SK-N-SH treated with all-trans-retinoic acid at 6 μM for 48 hours (cell line): ENCODE measurements around the gene NR2F2.

Experiments
- ATAC-seq: fragments of 200-7000 bp; cut with Tn5 transposase; 3 replicates; pipeline ENCODE4 v1.9.1; 2020; ENCODE audit warnings: mild to moderate bottlenecking, moderate library complexity
- ARNTL ChIP-seq: fragments of 450-650 bp; formaldehyde crosslinking; IDR thresholded peaks from 2 replicates; pipeline ENCODE4 v1.5.0; 2020; ENCODE audit warnings: low read depth, mild to moderate bottlenecking, moderate library complexity, borderline replicate concordance
- CSDC2 ChIP-seq: fragments of 250-450 bp; sonication (Bioruptor Pico); IDR thresholded peaks from 2 replicates; pipeline ENCODE4 v1.5.0; 2020; ENCODE audit warnings: mild to moderate bottlenecking, moderate library complexity
- ESRRG ChIP-seq: fragments of 250-450 bp; sonication (Bioruptor Pico); IDR thresholded peaks from 2 replicates; pipeline ENCODE4 v1.6.1; 2021; ENCODE audit warnings: mild to moderate bottlenecking
- GLIS3 ChIP-seq: fragments of 250-450 bp; sonication (Bioruptor Pico); IDR thresholded peaks from 2 replicates; pipeline ENCODE4 v1.5.0; 2020; ENCODE audit warnings: mild to moderate bottlenecking, moderate library complexity
- ISL1 ChIP-seq: fragments of 250-450 bp; sonication (Bioruptor Pico); IDR thresholded peaks from 2 replicates; pipeline ENCODE4 v2.1.2; 2022; ENCODE audit warnings: mild to moderate bottlenecking, moderate library complexity
- OSR1 ChIP-seq: fragments of 250-450 bp; sonication (Bioruptor Pico); IDR thresholded peaks from 2 replicates; pipeline ENCODE4 v1.8.0; 2022; ENCODE audit warnings: moderate library complexity, mild to moderate bottlenecking, inconsistent platforms
- PPARA ChIP-seq: fragments of 250-450 bp; sonication (Bioruptor Pico); IDR thresholded peaks from 2 replicates; pipeline ENCODE4 v1.5.0; 2020; ENCODE audit warnings: mild to moderate bottlenecking, borderline replicate concordance
- RARB ChIP-seq: fragments of 250-450 bp; sonication (Bioruptor Pico); IDR thresholded peaks from 2 replicates; pipeline ENCODE4 v1.8.0; 2021; ENCODE audit warnings: mild to moderate bottlenecking, moderate library complexity
- SNAI2 ChIP-seq: fragments of 250-450 bp; sonication (Bioruptor Pico); IDR thresholded peaks from 2 replicates; pipeline ENCODE4 v1.5.0; 2020; ENCODE audit warnings: mild to moderate bottlenecking, moderate library complexity
- TCF4 ChIP-seq: fragments of 250-450 bp; sonication (Bioruptor Pico); IDR thresholded peaks from 2 replicates; pipeline ENCODE4 v1.8.0; 2021; ENCODE audit warnings: mild to moderate bottlenecking, moderate library complexity, borderline replicate concordance
- TOX ChIP-seq: fragments of 250-450 bp; sonication (Bioruptor Pico); IDR thresholded peaks from 2 replicates; pipeline ENCODE4 v1.8.0; 2021; ENCODE audit warnings: mild to moderate bottlenecking, moderate library complexity, borderline replicate concordance
- ZC3H10 ChIP-seq: fragments of 250-450 bp; sonication (Bioruptor Pico); IDR thresholded peaks from 2 replicates; pipeline ENCODE4 v1.5.1; 2021; ENCODE audit warnings: mild to moderate bottlenecking, moderate library complexity
- ZFP3 ChIP-seq: fragments of 250-450 bp; sonication (Bioruptor Pico); IDR thresholded peaks from 2 replicates; pipeline ENCODE4 v1.5.0; 2020; ENCODE audit warnings: mild to moderate bottlenecking, moderate library complexity
- ZFP30 ChIP-seq: fragments of 450-650 bp; formaldehyde crosslinking; IDR thresholded peaks from 2 replicates; pipeline ENCODE4 v1.5.0; 2022; ENCODE audit warnings: mild to moderate bottlenecking, moderate library complexity
- ZNF565 ChIP-seq: fragments of 450-650 bp; formaldehyde crosslinking; conservative IDR thresholded peaks from 2 replicates; pipeline ENCODE4 v1.5.0; 2020; ENCODE audit warnings: low read depth, mild to moderate bottlenecking, moderate library complexity
- ZNF70 ChIP-seq: fragments of 450-650 bp; formaldehyde crosslinking; IDR thresholded peaks from 2 replicates; pipeline ENCODE4 v1.5.0; 2020; ENCODE audit warnings: mild to moderate bottlenecking, moderate library complexity
- ZNF8 ChIP-seq: fragments of 450-650 bp; formaldehyde crosslinking; IDR thresholded peaks from 2 replicates; pipeline ENCODE4 v1.5.0; 2020; ENCODE audit warnings: mild to moderate bottlenecking, moderate library complexity
- TF ChIP-seq, protein P1 (sequence below): fragments of 250-450 bp; sonication (Bioruptor Pico); IDR thresholded peaks from 2 replicates; pipeline ENCODE4 v1.8.0; 2021; ENCODE audit warnings: low read depth, mild to moderate bottlenecking, moderate library complexity, borderline replicate concordance
- TF ChIP-seq, protein P2 (sequence below): fragments of 250-450 bp; sonication (Bioruptor Pico); IDR thresholded peaks from 2 replicates; pipeline ENCODE4 v1.8.0; 2020; ENCODE audit warnings: mild to moderate bottlenecking, moderate library complexity, borderline replicate concordance
- TF ChIP-seq, protein P3 (sequence below): fragments of 250-450 bp; sonication (Bioruptor Pico); IDR thresholded peaks from 2 replicates; pipeline ENCODE4 v1.5.1; 2021; ENCODE audit warnings: mild to moderate bottlenecking, moderate library complexity
- TF ChIP-seq, protein P4 (sequence below): fragments of 250-450 bp; sonication (Bioruptor Pico); IDR thresholded peaks from 2 replicates; pipeline ENCODE4 v1.5.1; 2020; ENCODE audit warnings: low read depth, mild to moderate bottlenecking, moderate library complexity
- TF ChIP-seq, protein P5 (sequence below): fragments of 250-450 bp; sonication (Bioruptor Pico); IDR thresholded peaks from 2 replicates; pipeline ENCODE4 v1.5.0; 2020; ENCODE audit warnings: mild to moderate bottlenecking, moderate library complexity

Gene NR2F2

DNA sequence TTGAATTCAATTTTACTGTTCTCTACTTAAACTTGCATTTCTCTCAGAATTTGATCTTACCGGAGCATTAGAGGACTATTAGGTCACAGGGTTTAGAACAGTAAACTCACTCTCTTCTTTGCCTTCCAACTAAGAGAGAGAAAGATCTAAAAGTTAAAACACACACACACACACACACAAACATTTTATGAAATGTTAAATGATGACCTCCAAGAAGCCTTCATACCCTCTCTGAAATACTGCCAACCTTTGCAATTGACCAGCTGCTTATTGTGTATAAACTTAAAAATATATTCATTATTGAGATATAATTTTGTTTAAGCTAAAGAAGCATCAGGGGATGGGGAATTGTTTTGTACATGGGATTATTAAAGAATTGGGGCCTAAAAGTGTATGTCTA lies 15.5 kb upstream of the NR2F2 start:
- no peak for TF ChIP-seq TOX (CRISPR knock-in tag)
- TF ChIP-seq ZFP3 (CRISPR knock-in tag), result no peak
- TF ChIP-seq SNAI2 (CRISPR knock-in tag), result no peak
- TF ChIP-seq ARNTL (CRISPR knock-in tag), result no peak
- no peak for TF ChIP-seq RARB (CRISPR knock-in tag)
- no peak for TF ChIP-seq OSR1 (CRISPR knock-in tag)
- TF ChIP-seq, protein P1, sequence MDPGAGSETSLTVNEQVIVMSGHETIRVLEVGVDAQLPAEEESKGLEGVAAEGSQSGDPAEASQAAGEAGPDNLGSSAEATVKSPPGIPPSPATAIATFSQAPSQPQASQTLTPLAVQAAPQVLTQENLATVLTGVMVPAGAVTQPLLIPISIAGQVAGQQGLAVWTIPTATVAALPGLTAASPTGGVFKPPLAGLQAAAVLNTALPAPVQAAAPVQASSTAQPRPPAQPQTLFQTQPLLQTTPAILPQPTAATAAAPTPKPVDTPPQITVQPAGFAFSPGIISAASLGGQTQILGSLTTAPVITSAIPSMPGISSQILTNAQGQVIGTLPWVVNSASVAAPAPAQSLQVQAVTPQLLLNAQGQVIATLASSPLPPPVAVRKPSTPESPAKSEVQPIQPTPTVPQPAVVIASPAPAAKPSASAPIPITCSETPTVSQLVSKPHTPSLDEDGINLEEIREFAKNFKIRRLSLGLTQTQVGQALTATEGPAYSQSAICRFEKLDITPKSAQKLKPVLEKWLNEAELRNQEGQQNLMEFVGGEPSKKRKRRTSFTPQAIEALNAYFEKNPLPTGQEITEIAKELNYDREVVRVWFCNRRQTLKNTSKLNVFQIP (CRISPR knock-in tag), result no peak
- TF ChIP-seq ISL1 (CRISPR knock-in tag), result no peak
- TF ChIP-seq ESRRG (CRISPR knock-in tag), result no peak
- TF ChIP-seq, protein P2, sequence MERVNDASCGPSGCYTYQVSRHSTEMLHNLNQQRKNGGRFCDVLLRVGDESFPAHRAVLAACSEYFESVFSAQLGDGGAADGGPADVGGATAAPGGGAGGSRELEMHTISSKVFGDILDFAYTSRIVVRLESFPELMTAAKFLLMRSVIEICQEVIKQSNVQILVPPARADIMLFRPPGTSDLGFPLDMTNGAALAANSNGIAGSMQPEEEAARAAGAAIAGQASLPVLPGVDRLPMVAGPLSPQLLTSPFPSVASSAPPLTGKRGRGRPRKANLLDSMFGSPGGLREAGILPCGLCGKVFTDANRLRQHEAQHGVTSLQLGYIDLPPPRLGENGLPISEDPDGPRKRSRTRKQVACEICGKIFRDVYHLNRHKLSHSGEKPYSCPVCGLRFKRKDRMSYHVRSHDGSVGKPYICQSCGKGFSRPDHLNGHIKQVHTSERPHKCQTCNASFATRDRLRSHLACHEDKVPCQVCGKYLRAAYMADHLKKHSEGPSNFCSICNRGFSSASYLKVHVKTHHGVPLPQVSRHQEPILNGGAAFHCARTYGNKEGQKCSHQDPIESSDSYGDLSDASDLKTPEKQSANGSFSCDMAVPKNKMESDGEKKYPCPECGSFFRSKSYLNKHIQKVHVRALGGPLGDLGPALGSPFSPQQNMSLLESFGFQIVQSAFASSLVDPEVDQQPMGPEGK (CRISPR knock-in tag), result no peak
- TF ChIP-seq ZNF565 (CRISPR knock-in tag), result no peak
- no peak for TF ChIP-seq ZFP30 (CRISPR knock-in tag)
- no peak for TF ChIP-seq ZC3H10 (CRISPR knock-in tag)
- TF ChIP-seq, protein P3, sequence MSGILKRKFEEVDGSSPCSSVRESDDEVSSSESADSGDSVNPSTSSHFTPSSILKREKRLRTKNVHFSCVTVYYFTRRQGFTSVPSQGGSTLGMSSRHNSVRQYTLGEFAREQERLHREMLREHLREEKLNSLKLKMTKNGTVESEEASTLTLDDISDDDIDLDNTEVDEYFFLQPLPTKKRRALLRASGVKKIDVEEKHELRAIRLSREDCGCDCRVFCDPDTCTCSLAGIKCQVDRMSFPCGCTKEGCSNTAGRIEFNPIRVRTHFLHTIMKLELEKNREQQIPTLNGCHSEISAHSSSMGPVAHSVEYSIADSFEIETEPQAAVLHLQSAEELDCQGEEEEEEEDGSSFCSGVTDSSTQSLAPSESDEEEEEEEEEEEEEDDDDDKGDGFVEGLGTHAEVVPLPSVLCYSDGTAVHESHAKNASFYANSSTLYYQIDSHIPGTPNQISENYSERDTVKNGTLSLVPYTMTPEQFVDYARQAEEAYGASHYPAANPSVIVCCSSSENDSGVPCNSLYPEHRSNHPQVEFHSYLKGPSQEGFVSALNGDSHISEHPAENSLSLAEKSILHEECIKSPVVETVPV (CRISPR knock-in tag), result no peak
- TF ChIP-seq GLIS3, result no peak
- no peak for TF ChIP-seq CSDC2
- TF ChIP-seq, protein P4, sequence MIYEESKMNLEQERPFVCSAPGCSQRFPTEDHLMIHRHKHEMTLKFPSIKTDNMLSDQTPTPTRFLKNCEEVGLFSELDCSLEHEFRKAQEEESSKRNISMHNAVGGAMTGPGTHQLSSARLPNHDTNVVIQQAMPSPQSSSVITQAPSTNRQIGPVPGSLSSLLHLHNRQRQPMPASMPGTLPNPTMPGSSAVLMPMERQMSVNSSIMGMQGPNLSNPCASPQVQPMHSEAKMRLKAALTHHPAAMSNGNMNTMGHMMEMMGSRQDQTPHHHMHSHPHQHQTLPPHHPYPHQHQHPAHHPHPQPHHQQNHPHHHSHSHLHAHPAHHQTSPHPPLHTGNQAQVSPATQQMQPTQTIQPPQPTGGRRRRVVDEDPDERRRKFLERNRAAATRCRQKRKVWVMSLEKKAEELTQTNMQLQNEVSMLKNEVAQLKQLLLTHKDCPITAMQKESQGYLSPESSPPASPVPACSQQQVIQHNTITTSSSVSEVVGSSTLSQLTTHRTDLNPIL, result no peak
- TF ChIP-seq TCF4 (CRISPR knock-in tag), result no peak
- TF ChIP-seq, protein P5, sequence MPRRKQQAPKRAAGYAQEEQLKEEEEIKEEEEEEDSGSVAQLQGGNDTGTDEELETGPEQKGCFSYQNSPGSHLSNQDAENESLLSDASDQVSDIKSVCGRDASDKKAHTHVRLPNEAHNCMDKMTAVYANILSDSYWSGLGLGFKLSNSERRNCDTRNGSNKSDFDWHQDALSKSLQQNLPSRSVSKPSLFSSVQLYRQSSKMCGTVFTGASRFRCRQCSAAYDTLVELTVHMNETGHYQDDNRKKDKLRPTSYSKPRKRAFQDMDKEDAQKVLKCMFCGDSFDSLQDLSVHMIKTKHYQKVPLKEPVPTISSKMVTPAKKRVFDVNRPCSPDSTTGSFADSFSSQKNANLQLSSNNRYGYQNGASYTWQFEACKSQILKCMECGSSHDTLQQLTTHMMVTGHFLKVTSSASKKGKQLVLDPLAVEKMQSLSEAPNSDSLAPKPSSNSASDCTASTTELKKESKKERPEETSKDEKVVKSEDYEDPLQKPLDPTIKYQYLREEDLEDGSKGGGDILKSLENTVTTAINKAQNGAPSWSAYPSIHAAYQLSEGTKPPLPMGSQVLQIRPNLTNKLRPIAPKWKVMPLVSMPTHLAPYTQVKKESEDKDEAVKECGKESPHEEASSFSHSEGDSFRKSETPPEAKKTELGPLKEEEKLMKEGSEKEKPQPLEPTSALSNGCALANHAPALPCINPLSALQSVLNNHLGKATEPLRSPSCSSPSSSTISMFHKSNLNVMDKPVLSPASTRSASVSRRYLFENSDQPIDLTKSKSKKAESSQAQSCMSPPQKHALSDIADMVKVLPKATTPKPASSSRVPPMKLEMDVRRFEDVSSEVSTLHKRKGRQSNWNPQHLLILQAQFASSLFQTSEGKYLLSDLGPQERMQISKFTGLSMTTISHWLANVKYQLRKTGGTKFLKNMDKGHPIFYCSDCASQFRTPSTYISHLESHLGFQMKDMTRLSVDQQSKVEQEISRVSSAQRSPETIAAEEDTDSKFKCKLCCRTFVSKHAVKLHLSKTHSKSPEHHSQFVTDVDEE (CRISPR knock-in tag), result no peak
- no peak for TF ChIP-seq PPARA (CRISPR knock-in tag)
- ATAC-seq, result no peak

DNA sequence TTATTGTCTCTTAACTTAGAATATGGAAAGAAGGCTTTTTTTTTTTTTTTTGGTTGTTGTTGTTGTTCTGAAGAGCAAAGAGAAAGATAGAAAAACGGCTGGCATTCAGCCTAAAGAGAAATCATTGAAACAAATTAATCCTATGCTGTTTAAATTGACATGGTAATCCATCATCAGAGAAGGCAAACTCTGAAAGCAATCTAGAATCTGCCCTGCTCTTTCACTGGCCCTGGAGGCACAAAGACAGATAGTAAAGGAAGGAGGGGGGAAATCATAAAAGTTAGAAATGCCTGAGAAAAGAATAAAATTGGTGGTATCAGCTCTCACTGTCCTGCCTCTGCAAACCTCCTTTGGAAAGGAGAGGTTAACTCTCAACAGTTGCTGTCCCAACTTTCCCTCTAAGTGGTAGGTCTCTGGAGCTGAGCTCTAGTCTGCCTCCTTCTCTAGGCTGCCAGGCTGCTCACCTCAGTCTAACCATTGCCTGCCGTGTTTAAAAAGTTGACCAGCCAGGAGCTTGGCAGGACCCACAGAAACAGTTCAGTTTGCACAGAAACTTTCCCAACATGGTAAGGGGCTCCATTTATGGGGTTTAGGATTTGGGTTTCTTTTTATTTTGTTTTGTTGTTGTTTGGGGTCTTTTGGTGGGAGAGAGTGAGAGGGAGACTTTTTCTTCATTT lies 13.4 kb upstream of the NR2F2 start:
- ATAC-seq, result no peak
- TF ChIP-seq GLIS3, result no peak
- TF ChIP-seq ZNF8 (CRISPR knock-in tag), result no peak
- TF ChIP-seq, protein P5 (CRISPR knock-in tag), result no peak
- TF ChIP-seq TCF4 (CRISPR knock-in tag), result no peak
- TF ChIP-seq PPARA (CRISPR knock-in tag), result no peak
- TF ChIP-seq, protein P1 (CRISPR knock-in tag), result no peak
- no peak for TF ChIP-seq RARB (CRISPR knock-in tag)
- TF ChIP-seq ISL1 (CRISPR knock-in tag), result no peak
- no peak for TF ChIP-seq SNAI2 (CRISPR knock-in tag)
- TF ChIP-seq, protein P2 (CRISPR knock-in tag), result no peak
- no peak for TF ChIP-seq ZNF70 (CRISPR knock-in tag)
- TF ChIP-seq ARNTL (CRISPR knock-in tag), result no peak
- no peak for TF ChIP-seq ZFP3 (CRISPR knock-in tag)
- no peak for TF ChIP-seq CSDC2
- no peak for TF ChIP-seq ZNF565 (CRISPR knock-in tag)
